ENCODE results near the gene SPRR4. TPM values are rescaled to one million over a fixed set of nuclear protein-coding genes. Genes with fewer than 3 reads are reported as not detected.

SPRR4 gene
- polyA plus RNA-seq, 1 of the 3 experiments (the other 2 are of a cell fraction) = not detected

GRCh38 chr1:152959801-152960451 is 10.5 kb upstream of the SPRR4 start:
- TF ChIP-seq GABPA (IDR thresholded peaks at IDR 0.05; ENCODE audit: low read depth) (no peak), SIN3A (IDR thresholded peaks at IDR 0.05; ENCODE audit: borderline replicate concordance, low read depth, low read length) (no peak), EZH2phosphoT487 (IDR thresholded peaks at IDR 0.05; ENCODE audit: borderline replicate concordance, low read depth) (no peak), JUND (IDR thresholded peaks at IDR 0.05) (no peak)
- TF ChIP-seq, protein P1, sequence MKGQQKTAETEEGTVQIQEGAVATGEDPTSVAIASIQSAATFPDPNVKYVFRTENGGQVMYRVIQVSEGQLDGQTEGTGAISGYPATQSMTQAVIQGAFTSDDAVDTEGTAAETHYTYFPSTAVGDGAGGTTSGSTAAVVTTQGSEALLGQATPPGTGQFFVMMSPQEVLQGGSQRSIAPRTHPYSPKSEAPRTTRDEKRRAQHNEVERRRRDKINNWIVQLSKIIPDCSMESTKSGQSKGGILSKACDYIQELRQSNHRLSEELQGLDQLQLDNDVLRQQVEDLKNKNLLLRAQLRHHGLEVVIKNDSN (IDR thresholded peaks at IDR 0.05; ENCODE audit: borderline replicate concordance, low read depth) = no peak
- Histone ChIP-seq H3K79me2 (ENCODE audit: insufficient read depth) (no peaks in the 10 kb centered on the region), H2AFZ (ENCODE audit: low read depth) (no peak overlapping the region), H3K4me2 (no peak overlapping the region), H3K9me2 (no peaks in the 10 kb centered on the region), H4K20me1 (ENCODE audit: insufficient read depth) (no peaks in the 10 kb centered on the region), H3F3A (replicated peaks; ENCODE audit: insufficient read depth) (no peaks in the 10 kb centered on the region), H3K27ac (ENCODE audit: low read depth in 2 of 2, low read length in 1 of 2) (no peak overlapping the region), H3K4me3 (ENCODE audit: low read depth in 2 of 2, low read length in 1 of 2) (no peak overlapping the region), H3K9me3 (no peaks in the 10 kb centered on the region), H3K27me3 (ENCODE audit: insufficient read depth) (peaks cover 10% of the 10 kb centered on the region; the same call in 1 of the 2 replicates), H3K4me1 (ENCODE audit: control insufficient read depth in 1 of 2, insufficient read depth in 2 of 2, low read depth in 1 of 2, low read length in 1 of 2) (no peaks in the 10 kb centered on the region), H3K9ac (no peak overlapping the region), H3K36me3 (replicated peaks in 1 of 2; ENCODE audit: control insufficient read depth in 1 of 2, insufficient read depth in 2 of 2, low read length in 1 of 2) (no peaks in the 10 kb centered on the region)
- POLR2A ChIA-PET = no interaction called here
- 3% methylated on average over 10 of the region's 10 CpGs for WGBS (ENCODE audit: low lambda C conversion rate)
- CTCF ChIA-PET = no interaction called here
- DNase-seq = no peak

- no peaks in the 10 kb centered on the region for H3K9me3 ChIP-seq
- CTCF ChIA-PET = no interaction called here
- H3K27ac ChIP-seq (ENCODE audit: low read depth in 2 of 2, low read length in 1 of 2) = no peak overlapping the region
- H3K4me3 ChIP-seq (ENCODE audit: low read depth in 2 of 2, low read length in 1 of 2) = no peak overlapping the region
- H3K36me3 ChIP-seq (replicated peaks in 1 of 2; ENCODE audit: control insufficient read depth in 1 of 2, insufficient read depth in 2 of 2, low read length in 1 of 2) = no peaks in the 10 kb centered on the region
- no peak overlapping the region for H3K4me2 ChIP-seq
- H4K20me1 ChIP-seq (ENCODE audit: insufficient read depth) = no peaks in the 10 kb centered on the region
- H3K9ac ChIP-seq = no peak overlapping the region
- peaks cover 10% of the 10 kb centered on the region; the same call in 1 of the 2 replicates for H3K27me3 ChIP-seq (ENCODE audit: insufficient read depth)
- no peaks in the 10 kb centered on the region for H3F3A ChIP-seq (replicated peaks; ENCODE audit: insufficient read depth)
- POLR2A ChIA-PET = no interaction called here
- no peak overlapping the region for H2AFZ ChIP-seq (ENCODE audit: low read depth)
- no peak for DNase-seq
- 2% methylated on average over 7 of the region's 10 CpGs for WGBS (ENCODE audit: low lambda C conversion rate)
- no peaks in the 10 kb centered on the region for H3K4me1 ChIP-seq (ENCODE audit: control insufficient read depth in 1 of 2, insufficient read depth in 2 of 2, low read depth in 1 of 2, low read length in 1 of 2)
- no peaks in the 10 kb centered on the region for H3K79me2 ChIP-seq (ENCODE audit: insufficient read depth)
- TF ChIP-seq REST (IDR thresholded peaks at IDR 0.05; ENCODE audit: low read depth, low read length) (no peak), NFIC (IDR thresholded peaks at IDR 0.05; ENCODE audit: borderline replicate concordance) (no peak), ELF1 (IDR thresholded peaks at IDR 0.05) (no peak), MAX (IDR thresholded peaks at IDR 0.05; ENCODE audit: low read depth) (no peak)
- TF ChIP-seq, protein P2, sequence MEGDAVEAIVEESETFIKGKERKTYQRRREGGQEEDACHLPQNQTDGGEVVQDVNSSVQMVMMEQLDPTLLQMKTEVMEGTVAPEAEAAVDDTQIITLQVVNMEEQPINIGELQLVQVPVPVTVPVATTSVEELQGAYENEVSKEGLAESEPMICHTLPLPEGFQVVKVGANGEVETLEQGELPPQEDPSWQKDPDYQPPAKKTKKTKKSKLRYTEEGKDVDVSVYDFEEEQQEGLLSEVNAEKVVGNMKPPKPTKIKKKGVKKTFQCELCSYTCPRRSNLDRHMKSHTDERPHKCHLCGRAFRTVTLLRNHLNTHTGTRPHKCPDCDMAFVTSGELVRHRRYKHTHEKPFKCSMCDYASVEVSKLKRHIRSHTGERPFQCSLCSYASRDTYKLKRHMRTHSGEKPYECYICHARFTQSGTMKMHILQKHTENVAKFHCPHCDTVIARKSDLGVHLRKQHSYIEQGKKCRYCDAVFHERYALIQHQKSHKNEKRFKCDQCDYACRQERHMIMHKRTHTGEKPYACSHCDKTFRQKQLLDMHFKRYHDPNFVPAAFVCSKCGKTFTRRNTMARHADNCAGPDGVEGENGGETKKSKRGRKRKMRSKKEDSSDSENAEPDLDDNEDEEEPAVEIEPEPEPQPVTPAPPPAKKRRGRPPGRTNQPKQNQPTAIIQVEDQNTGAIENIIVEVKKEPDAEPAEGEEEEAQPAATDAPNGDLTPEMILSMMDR (IDR thresholded peaks at IDR 0.05) = no peak; the same call in 1 of the 2 replicates
- no peaks in the 10 kb centered on the region for H3K9me2 ChIP-seq
Observed at GRCh38 chr1:152960452-152961044, 9.9 kb upstream of the SPRR4 start.

Data from SK-N-SH (cell line).